GM19452 (cell line): ENCODE measurements around the gene DYRK1B.
"Not testable (repeated sequence)": the region's sequence is repeated elsewhere in the genome, so short reads cannot be mapped to it uniquely, and the experiment has no call there.

ENCODE experiments used
- ATAC-seq: cut with Tn5 transposase; IDR thresholded peaks from one replicate; pipeline ENCODE4 v1.9.1; 2021; ENCODE audit not compliant: unreplicated experiment

DYRK1B gene

DNA sequence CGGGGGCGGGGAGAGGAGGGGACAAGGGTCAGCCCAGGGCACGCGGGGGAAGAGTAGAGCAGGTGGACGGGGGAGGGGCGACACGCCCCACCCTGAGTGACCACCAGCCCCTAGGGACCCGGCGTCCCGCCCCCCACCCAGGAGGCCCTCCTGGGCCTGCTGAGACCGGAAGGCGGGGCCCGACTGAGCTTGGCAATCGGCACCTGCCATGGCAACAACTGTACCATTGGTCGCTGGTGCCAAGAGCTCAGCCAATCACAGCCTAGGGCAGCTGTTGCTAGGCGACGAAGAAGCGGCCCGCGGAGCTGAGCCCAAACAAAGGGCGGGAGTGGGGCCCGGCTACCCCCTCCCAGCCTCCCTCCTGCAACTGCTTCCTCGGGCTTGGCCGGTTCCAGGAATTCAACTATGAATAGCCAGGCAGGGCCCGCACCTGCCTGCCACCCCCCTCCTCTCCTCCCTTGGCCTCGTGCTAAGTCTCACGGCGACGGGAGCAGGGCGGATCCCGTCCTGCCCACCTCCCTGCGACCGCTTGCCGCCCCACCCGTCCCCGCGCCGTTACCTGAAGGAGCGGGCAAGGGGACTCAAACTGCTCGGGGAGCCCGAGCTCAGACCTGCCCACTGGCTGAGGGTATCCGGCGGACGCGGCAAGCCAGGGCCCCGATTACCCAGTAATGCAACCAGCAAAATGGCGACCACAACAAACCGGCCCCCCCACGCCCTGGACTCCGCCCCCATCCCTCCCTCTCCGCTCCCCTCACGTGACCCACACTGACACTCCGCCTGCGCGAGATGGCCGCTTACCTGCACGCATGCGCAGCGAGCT is at the start of gene DYRK1B:
TSS of gene DYRK1B (minus strand) at position 699 of the 823 bp plus-strand sequence. CDS start 2,295 bp downstream, outside the sequence.
- peak; percentile 83 for ATAC-seq

DNA sequence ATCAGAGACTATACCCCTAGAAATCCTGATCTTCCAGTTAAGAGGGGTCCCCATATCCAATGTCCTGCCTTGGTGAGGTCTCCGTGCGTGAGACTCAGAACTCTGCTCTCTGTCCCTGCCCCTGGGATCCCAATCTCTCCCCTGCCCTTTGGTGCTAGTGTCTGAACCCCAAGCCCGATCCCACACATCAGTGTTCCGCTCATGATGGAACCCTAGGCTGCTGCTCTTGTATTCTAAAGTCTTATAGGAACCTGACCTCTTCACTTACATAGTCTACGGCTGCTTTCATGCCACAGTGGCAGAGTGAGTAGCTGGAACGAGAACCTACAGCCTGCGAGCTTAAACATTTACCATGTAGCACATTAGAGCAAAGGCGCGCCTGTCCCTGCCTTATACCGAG is 48.7 kb upstream of the DYRK1B start:
- not testable (repeated sequence) for ATAC-seq

DNA sequence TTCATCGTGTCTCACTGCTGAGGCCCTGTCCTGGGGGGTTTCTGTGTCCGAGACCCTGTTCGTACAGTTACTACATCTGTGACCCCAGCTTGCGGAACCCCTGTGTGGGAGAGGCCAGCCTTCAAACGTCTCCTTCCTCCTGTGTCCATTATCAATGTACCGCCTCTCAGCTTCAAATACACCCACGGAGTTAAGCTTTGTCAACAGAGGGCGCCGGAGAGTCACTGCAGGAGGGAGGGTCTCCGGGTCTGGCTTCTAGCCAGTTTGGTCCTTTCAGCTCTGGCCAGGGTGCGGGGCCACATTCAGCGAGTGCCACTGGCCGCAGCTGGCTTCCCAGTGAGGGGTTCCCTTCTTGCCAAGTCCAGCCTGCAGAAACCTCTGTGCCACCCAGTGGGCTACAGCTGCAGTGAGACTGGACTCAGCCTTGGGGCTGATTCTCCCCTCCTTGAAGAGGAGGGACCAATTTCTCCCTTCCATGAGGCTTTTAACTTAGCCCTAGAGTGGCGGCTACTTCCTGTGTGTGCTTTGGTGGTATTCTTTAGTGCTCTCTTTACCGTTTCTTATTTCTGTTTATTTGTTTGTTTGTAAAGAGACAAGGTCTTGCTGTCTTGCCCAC is 47.6 kb upstream of the DYRK1B start:
- ATAC-seq: not testable (repeated sequence)

DNA sequence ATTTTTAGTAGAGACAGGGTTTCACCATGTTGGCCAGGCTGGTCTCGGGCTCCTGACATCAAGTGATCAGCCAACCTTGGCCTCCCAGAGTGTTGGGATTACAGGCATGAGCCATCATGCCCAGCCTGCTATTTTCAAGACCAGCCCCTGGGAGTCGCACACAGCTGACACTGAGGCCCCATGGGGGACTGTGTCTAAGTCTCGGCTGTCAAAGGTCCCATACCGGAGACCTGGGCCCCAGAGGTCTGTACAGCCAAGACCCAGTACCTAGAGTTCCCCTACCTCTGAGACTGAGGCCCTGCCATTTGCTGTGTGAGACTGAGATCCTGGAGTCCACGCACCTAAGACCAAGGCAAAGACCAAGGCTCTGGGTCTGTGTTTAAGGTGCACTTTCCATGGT is 46.3 kb upstream of the DYRK1B start:
- ATAC-seq: not testable (repeated sequence)

GRCh38 chr19:39879796-39880195 is 45.8 kb upstream of the DYRK1B start:
- ATAC-seq: not testable (repeated sequence)

- ATAC-seq: not testable (repeated sequence)
Measured at GRCh38 chr19:39878866-39879265, 44.9 kb upstream of the DYRK1B start.

DNA sequence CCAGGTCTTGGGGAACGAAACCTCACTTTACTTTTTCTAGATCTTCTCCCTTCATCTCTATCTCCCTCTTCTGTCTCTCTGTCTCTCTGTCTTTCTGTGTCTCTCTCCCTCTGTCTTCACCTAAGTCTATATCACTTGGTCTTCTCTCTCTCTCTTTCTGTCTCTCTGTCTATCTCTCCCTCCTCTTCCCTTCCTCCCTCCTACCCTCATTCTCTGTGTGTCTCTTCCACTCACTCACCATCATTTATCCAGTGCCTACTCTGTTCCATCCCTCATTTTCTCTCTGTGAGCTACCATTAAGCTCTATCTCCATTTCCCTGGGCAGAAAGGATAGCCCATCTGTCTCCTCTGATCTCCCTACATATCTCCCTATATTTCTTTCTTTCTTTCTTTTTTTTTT is 44.4 kb upstream of the DYRK1B start:
- no peak for ATAC-seq

DNA sequence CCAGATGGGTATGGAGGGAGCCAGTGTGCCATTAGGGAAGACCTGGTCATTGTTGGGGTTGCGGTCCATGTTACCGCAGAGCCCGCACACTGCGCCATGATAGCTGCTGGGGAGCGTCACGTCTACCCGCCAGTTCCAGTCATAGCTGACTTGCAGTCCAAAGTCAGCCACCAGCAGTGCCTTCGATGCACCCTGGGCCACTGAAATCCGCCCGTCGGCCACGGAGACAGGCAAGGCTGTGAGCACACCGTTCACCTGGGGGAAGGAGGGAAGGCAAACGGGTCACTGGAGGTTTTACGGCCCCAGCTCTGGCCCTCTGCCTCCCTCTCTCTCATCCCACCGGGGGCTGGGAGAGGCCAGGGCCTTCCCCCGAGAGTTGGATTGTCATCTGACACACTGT is 44.0 kb upstream of the DYRK1B start:
- not testable (repeated sequence) for ATAC-seq

GRCh38 chr19:39877488-39877887 is 43.5 kb upstream of the DYRK1B start:
- ATAC-seq: not testable (repeated sequence)

DNA sequence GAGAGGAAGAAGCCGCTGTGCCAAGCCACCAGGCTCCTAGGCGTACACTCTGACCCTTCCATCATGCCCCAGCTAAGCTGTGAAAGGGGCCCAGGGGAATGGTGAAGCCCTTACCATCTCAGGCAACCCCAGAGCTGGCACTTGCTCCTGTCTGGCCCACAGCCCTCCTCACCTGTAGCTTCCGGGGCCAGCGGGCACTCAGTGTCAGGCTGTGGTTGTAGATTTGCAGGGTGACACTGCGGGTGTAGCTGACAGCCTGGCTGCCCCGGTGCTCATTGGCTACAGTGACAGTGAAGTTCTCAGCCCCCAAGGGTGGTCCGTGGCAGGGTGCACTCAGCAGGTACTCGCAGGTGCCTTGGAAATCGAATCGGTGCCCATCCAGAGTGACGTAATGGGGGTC is 42.5 kb upstream of the DYRK1B start:
- ATAC-seq: not testable (repeated sequence)

- ATAC-seq: not testable (repeated sequence)
Measured at GRCh38 chr19:39875401-39875864, 41.5 kb upstream of the DYRK1B start.

DNA sequence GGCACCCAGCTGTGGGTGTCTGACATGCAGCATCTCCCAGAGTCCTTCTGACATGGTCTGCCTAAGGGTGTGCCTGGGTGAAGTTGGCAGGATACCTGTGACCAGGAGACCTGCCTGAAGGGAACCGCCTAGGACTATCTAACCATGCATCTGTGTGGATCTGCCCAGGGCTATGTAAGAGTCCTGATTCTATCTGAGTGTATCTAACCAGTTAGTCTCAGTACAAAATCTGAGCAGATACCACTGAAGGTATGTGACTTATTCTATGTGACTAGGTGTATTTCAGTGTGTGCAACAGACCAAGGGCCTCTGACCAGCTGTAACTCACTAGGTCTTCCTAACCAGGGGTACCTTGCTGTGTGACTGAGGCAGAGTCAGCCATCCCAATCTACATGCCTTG is 40.4 kb upstream of the DYRK1B start:
- ATAC-seq: no peak

- no peak for ATAC-seq
Measured at GRCh38 chr19:39873385-39873784, 39.4 kb upstream of the DYRK1B start.

GRCh38 chr19:39871886-39872866 is 38.2 kb upstream of the DYRK1B start:
- ATAC-seq: no peak

- ATAC-seq: no peak
Measured at GRCh38 chr19:39871362-39871761, 37.4 kb upstream of the DYRK1B start.

- ATAC-seq: no peak
Measured at GRCh38 chr19:39870171-39870971, 36.4 kb upstream of the DYRK1B start.

- ATAC-seq: no peak
Measured at GRCh38 chr19:39867952-39868351, 34.0 kb upstream of the DYRK1B start.

- no peak for ATAC-seq
Measured at GRCh38 chr19:39867133-39867532, 33.2 kb upstream of the DYRK1B start.

DNA sequence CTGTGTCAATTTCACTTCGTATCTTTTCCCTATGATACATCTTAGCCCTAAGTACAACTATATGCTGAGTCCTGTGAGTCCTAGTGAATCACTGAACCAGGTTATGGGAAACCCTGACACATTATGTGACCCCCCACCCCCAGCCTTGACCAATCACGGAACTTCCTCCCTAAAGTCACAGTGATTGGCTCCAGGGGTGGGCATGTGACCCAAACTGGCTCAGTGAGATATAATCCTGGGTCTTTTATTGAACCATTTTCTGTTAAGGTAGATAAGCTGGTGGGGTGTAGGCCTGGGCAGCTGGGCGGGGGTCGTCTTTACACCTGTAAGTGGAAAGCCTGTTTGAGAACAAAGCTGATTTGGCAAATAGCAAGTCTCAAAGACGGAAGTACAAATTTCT is 32.0 kb upstream of the DYRK1B start:
- no peak for ATAC-seq

GRCh38 chr19:39865186-39865585 is 31.2 kb upstream of the DYRK1B start:
- no peak for ATAC-seq
